ENCODE measurements around the gene KIF18B. TPM values are rescaled to one million over a fixed set of nuclear protein-coding genes. Genes with fewer than 3 reads are reported as not detected.

Gene KIF18B
- polyA plus RNA-seq, 12 donors: 5.0 to 17.5 (median 9.3) TPM; not detected in 1

GRCh38 chr17:44940768-44941167 lies 6.8 kb downstream of the KIF18B start:
- DNase-seq: no peak

DNA sequence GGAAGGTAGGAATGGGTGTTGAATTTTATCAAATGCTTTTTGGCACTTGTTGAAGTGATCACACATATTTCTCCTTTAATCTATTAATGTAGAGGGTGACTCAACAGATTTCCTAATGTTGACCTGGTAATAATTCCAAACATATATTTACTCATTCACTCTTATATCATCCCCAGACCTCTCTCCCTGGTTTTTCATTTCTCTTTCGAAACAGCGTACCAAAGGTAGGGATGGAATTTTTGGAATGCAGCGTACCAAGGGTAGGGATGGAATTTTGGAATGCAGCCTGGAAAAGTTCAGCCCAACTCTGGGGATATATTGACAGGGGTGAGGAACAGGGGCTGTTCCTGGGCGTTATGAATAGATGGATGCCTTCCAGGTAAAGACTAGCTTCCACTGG lies 7.3 kb downstream of the KIF18B start:
- no peak for DNase-seq

DNA sequence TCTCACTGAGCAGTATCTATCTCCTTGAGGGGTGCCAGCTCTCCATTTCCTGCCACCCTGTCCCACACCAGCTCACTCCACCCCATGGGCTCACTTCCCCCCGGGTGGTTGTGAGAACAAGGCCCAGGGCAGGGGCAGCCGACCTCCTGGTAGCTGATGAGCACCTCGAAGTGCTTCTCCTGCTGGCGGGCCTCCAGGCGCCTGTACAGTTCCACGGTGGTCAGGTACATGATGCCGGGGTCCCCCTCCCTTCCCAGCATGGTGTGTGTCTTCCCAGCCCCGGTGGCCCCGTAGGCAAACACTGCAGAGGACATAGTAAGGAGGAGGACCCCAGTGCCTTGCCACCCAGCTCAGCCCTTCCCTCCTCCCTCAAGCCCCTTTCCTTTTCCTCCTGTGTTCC lies 12.5 kb downstream of the KIF18B start:
- no peak for DNase-seq

DNA sequence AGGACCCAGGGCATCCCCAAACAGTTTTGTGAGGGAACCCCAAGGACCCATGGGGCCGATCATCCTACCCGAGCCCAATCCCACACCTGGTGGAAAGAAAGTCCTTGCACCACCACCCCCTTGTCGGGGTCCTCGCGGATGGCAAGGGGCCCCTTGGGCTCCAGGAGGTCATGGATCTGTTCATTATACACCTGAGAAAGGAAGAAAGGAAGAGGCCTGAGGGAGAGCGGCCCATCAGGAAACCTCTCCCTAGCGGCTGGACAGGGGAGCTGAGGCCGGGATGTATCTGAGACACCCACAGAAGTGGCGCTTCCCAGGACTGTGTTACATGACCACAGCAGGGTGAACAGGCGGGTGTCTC lies 12.8 kb downstream of the KIF18B start:
- DNase-seq: no peak

DNA sequence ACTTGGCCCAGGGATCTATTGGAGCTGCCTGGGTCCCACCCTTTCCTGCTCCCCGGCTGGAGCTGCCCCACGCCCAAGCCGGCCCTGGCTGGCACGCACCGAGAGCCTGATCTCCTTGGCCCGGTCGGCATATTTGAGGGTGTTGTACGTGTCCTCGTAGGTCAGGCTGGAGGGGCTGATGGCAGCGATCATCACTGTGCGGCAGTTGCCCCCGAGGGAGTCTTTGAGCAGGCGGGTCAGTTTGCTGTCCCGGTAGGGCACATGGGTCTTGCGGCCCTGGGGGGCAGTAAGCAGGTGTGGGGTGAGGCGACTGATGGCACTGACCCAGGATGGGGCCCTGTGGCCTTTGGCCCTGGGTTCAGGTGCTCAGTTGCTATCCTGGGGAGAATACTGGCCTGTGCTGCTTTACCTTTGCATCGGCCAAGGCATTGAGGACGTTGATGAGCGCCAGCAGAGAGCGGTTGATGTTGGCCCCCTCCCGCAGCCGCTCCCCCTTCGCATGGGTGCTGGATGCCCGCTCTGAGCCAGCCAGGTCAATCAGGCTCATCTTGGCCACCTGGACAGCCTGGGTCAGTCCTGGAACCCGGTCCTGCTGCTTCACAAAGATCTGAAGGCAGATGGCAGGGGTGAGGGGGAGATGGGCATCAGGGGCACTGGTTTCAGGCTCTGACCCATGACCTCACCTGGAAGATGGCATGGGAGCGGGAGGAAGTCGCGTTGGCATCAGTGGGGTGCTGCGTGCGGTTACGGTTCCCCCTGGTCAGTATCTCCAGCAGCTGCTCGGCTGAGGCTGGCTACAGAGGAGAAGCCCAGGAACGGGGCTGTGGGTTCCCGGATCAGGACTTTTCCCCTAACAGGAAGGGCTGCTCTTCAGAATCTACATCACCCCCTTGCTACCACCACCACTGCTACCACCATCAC lies 13.5 kb downstream of the KIF18B start:
- no peak for DNase-seq

DNA sequence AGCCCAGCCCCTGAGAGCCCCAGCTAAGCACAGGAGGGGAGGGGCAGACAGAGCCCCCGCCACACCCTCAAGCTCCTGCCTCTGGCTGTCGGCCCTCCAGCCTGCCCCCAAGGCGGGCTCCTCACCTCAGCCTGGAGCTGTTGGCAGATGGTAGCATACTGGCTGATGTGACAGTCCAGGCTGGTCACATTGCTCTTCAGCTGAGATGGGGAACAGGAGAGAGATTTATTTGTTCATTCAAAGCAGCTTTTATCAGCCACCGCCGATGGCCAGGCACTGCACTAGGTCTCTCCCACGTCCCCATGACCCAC lies 14.8 kb downstream of the KIF18B start:
- no peak for DNase-seq

GRCh38 chr17:44932096-44932786 lies 15.3 kb downstream of the KIF18B start:
- no peak for DNase-seq

DNA sequence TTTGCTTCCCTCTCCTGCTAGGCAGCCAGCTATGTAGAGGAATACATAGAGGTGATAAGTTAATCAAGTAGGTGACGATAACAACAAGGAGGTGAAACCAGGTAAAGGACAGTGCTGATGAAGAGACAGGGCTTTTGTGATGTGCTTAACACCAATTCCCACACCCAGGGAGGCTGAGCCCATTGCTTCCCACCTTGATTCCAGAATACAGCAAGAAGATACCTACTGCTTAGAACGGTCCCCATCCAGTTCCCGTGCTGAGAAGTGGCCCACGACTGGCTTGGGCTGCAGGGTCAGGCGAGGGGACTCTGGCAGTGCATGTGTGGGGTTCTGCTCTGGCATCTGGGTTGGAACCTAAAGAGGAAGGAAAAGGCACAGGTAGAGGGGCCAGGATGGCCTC lies 16.2 kb downstream of the KIF18B start:
- no peak for DNase-seq

- no peak for DNase-seq
These were observed 16.9 kb downstream of the KIF18B start for GRCh38 chr17:44930667-44931066.

- no peak for DNase-seq
These were observed 18.4 kb downstream of the KIF18B start for GRCh38 chr17:44928950-44929720.

DNA sequence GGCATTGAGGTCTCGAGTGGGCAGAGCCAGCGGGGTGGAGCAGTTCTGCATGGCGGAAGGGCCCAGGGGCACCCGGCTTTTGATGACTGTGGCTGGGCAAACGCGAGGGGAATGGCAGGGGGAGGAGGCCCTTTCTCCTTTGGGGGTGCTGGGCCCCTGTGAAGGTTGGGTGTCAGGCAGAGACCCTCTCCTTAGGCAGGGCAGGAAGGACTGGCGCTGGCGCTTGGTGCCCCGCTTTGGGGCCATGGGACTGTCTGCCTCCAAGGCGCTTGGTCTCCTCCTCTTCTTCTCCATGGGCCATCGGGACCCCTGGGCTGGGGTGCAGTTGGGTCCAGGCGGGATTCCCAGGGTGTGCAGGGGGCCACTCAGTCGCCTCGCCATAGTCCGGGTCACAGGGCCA lies 19.4 kb downstream of the KIF18B start:
- DNase-seq: no peak

DNA sequence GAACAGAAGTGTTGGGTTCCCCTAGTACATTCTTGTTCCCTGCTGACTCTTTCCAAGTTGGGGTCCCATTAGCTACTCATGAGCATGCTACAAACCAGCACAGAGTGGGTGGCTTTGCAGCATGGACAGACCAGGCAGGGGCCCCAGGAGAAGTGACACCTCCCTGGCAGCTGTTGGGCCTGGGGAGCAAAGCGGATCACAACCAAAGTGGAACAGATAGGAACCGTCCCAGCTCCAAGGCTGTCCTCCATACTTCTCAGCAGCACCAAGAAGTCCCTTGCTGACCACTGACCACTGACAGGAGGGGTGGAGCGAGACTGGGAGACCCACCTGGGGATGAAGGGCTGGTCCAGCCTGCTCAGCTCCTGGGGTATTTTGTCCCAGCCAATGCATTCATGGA lies 19.9 kb downstream of the KIF18B start:
- DNase-seq: no peak

DNA sequence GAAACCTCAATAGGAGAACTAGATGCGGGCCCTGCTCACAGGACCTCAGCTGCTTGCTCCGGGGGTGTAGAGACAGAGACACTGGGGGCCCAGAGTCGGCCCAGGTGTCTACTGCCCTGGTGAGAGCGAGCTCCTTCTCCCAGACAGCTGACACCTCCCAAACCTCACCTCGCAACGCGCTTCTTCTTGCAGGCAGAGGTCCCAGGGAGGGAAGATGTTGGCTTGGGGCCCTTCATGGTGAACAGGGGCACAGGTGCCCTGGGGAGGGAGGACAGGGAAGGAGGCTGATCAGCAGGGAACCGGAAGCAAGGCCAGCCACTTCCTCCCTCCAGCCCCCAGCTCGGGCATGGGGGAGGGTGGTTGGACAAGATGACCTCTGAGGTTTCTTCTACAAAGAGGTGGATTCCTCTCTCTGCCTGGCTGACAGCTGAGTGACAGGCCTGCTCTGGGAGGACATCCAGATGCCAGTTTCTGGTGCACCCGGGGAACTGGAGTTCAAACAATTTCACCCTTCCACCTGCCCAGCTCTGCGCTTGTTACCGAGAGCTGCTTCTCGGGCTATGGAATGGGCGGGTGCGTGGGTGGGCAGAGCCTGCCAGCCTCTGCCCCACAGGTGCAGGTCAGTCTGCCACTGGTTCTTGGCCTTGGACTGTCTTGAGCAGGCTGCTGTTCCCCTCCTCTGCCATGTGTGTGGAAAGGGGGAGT lies 20.6 kb downstream of the KIF18B start:
- DNase-seq: no peak

- no peak for DNase-seq
These were observed 21.6 kb downstream of the KIF18B start for GRCh38 chr17:44925731-44926697.

- no peak for DNase-seq
These were observed 23.4 kb downstream of the KIF18B start for GRCh38 chr17:44924107-44924544.

DNA sequence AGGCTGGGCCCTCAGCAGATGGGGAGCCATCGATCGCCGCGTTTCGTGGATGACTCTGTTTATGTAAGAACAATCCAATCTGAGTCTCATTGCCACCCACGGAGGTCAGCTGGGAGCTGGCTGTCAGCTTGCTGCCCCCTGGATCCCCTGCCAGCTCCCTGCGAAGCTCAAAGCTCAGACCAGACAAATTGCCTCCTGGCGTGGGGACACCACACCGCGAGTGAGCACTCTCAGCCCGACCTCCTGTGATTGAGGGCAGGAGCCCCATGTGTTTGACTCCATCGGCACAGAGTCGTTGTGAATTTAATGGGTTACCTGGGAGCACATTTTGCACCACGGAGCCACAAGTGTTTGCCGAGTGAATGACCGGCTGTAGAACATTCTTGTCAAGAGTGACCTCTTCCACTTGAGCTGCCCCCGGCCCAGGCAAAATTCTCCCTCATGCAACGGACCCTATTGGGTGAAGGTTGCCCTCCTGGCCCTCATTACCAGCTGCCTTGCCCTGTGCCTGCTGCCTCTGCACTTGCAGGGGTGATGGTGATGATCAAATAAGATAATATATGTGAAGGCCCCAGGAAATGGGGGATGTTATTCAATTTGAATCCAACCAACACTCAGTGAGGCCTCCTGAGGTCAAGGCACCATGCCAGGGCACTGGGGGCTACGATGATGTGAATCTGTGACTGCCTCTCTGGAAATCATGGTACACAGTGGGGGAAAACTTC lies 24.7 kb downstream of the KIF18B start:
- no peak for DNase-seq

DNA sequence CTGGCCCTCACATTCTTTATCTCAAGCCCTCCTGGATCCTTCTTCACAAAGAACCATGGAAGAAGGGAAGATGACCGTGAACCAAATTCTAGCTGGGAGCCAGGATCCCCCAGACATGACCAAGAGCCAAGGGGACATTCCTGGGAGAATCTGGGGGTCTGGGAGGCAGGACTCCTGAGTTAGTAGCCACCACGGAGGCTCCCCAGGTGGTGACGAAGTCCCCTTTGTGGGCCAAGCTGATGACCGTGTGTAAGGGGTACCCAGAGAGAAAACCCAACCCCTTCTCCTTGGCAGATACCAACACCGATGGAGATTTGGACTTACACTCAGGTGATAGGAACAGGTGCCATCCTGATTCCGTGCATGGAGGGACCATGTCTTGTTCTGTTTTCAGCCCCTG lies 25.4 kb downstream of the KIF18B start:
- DNase-seq: no peak

DNA sequence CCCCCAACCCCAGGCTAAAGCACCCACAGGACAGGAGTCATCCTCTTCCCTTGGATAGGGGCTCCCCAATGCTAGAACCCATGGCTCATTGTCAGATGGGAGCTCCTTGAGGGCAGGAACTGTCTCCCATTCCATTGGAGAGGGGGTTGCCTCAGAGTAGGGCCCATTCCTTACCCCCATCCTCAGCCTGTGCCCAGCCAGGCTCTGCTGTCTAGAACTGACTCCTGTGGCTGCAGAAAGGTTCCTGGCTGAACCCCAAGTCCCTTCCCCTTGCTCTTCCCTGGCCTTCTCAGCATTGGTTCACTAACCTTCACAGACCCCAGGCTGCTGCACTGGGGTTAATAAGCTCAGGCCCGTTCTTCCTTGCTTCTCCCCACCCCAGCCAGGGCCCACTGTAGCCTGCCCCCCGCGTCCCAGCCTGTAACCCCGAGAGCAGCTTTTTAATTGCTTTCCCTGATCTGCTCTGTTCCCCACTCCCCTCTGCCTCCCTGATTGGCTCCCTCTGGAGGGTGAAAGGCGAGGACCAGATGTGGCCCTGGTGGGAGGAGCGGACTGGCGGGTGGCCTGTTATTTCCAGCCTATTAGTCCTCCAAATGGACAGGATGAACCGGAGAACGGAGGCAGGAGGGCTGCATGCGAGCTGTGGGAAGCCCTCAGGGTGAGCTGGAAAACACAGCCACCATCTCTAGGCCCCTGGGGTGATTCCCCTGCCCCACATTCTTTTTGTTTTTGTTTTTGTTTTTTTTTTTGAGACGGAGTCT lies 26.3 kb downstream of the KIF18B start:
- no peak for DNase-seq

DNA sequence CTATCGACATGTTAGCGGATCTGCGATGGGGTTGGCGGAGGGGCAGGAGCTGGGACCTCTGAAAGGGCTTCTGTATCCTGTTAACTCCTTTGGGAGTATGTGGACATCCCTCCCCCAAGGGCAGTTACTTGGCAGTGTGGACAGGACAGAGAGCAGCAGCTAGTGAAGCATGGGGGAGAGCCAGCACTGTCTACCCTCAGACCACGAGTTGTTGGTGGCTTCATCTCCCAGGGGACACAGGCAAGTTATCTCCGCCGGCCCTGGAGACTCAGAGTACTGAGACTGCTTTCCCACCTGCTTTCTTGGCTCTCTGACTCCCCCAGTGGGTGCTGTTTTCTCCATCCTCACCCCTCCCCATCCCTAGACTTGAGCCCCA lies 27.0 kb downstream of the KIF18B start:
- no peak for DNase-seq
